Activated CD8-positive, alpha-beta T cell treated with anti-CD3 and anti-CD28 coated beads for 36 hours (primary cell): ENCODE data around the gene SRPX2. TPM values are rescaled to one million over a fixed set of nuclear protein-coding genes. Genes with fewer than 3 reads are reported as not detected.

Experiments
- ATAC-seq: fragments of 200-7000 bp; cut with Tn5 transposase; one replicate; pipeline ENCODE4 v1.10.0; 2021; ENCODE audit warnings: mild to moderate bottlenecking, moderate library complexity
- CTCF ChIA-PET: fragments of 350-600 bp; sonication (Branson Sonifier 250); formaldehyde crosslinking; loops from one replicate; lab custom pipeline; 2021; ENCODE audit warnings: antibody characterized with exemption; lab: Charles Lee
- POLR2A ChIA-PET: fragments of 350-600 bp; sonication (Branson Sonifier 250); formaldehyde crosslinking; loops from one replicate; lab custom pipeline; 2021; ENCODE audit warnings: antibody characterized with exemption; lab: Charles Lee
- DNase-seq: peaks from one replicate; pipeline ENCODE4 v3.0.0-alpha.2; 2020
- H3K27ac Mint-ChIP-seq: one replicate; pipeline ENCODE4 v1.8.0; 2021; ENCODE audit warnings: mild to moderate bottlenecking, mixed read lengths
- H3K27me3 Mint-ChIP-seq: one replicate; pipeline ENCODE4 v1.8.0; 2021; ENCODE audit warnings: mixed read lengths
- H3K36me3 Mint-ChIP-seq: one replicate; pipeline ENCODE4 v1.8.0; 2021; ENCODE audit warnings: low read depth, mixed read lengths
- H3K4me1 Mint-ChIP-seq: one replicate; pipeline ENCODE4 v1.8.0; 2021; ENCODE audit warnings: low read depth, mixed read lengths
- H3K4me3 Mint-ChIP-seq: one replicate; pipeline ENCODE4 v1.8.0; 2021; ENCODE audit warnings: mild to moderate bottlenecking, moderate library complexity, mixed read lengths
- H3K9me3 Mint-ChIP-seq: one replicate; pipeline ENCODE4 v1.8.0; 2021; ENCODE audit warnings: mixed read lengths
- CTCF ChIP-seq: fragments of 200-600 bp; IDR thresholded peaks from one replicate; pipeline ENCODE4 v1.8.0; 2022; ENCODE audit warnings: antibody characterized with exemption, mild to moderate bottlenecking
- intact Hi-C: fragments of 100-400 bp; cut with micrococcal nuclease; formaldehyde crosslinking; loops from one replicate; pipeline ENCODE4 v1.10.0; 2022
- total RNA-seq, 2 experiments: library from RNA; stranded (reverse); gene quantifications; one replicate each; pipeline ENCODE4 v1.2.3, GENCODE V29; 2021

SRPX2 gene
- total RNA-seq, 2 experiments from 2014 or later: not detected

- TF ChIP-seq CTCF: no peak
- H3K27ac Mint-ChIP-seq: no peak overlapping the region
- H3K9me3 Mint-ChIP-seq: no peaks in the 10 kb centered on the region
- ATAC-seq (no peak), DNase-seq (no peak)
- H3K36me3 Mint-ChIP-seq: no peaks in the 10 kb centered on the region
- POLR2A ChIA-PET: no interaction called here
- H3K4me1 Mint-ChIP-seq: no peaks in the 10 kb centered on the region
- no peak overlapping the region for H3K4me3 Mint-ChIP-seq
- H3K27me3 Mint-ChIP-seq: peaks cover 4% of the 10 kb centered on the region
- CTCF ChIA-PET: no interaction called here
- intact Hi-C loops: no loop called here
These were observed 15.6 kb downstream of the SRPX2 start for GRCh38 chrX:100659431-100660137.

- H3K4me1 Mint-ChIP-seq: no peaks in the 10 kb centered on the region
- intact Hi-C loops: no loop called here
- no peak overlapping the region for H3K27ac Mint-ChIP-seq
- no peaks in the 10 kb centered on the region for H3K36me3 Mint-ChIP-seq
- CTCF ChIA-PET: no interaction called here
- no peaks in the 10 kb centered on the region for H3K9me3 Mint-ChIP-seq
- POLR2A ChIA-PET: no interaction called here
- H3K27me3 Mint-ChIP-seq: peaks cover 4% of the 10 kb centered on the region
- DNase-seq: no peak
- no peak for ATAC-seq
- no peak overlapping the region for H3K4me3 Mint-ChIP-seq
- no peak for TF ChIP-seq CTCF
These were observed 18.2 kb downstream of the SRPX2 start for GRCh38 chrX:100662170-100662569.

- no peak overlapping the region for H3K27ac Mint-ChIP-seq
- DNase-seq (no peak), ATAC-seq (no peak)
- ChIA-PET POLR2A (no interaction called here), CTCF (interaction anchor here (1.2 to 1.6 kb wide), 2 partner anchors 22 to 106 kb away, joined by 3 to 6 read pairs; no protein-coding TSS in a partner anchor)
- no peak for TF ChIP-seq CTCF
- no peaks in the 10 kb centered on the region for H3K9me3 Mint-ChIP-seq
- no peak overlapping the region for H3K4me3 Mint-ChIP-seq
- H3K36me3 Mint-ChIP-seq: no peaks in the 10 kb centered on the region
- peaks cover 3% of the 10 kb centered on the region for H3K27me3 Mint-ChIP-seq
- no peaks in the 10 kb centered on the region for H3K4me1 Mint-ChIP-seq
- intact Hi-C loops: no loop called here
These were observed 18.8 kb downstream of the SRPX2 start for GRCh38 chrX:100662796-100663195.

GRCh38 chrX:100663642-100664041, 19.6 kb downstream of the SRPX2 start:
- Mint-ChIP-seq H3K4me1 (no peaks in the 10 kb centered on the region), H3K4me3 (no peak overlapping the region), H3K9me3 (no peaks in the 10 kb centered on the region), H3K36me3 (no peaks in the 10 kb centered on the region), H3K27ac (no peak overlapping the region), H3K27me3 (peaks cover 3% of the 10 kb centered on the region)
- ChIA-PET POLR2A (no interaction called here), CTCF (interaction anchor here (1.2 to 1.6 kb wide), 2 partner anchors 22 to 105 kb away, joined by 3 to 6 read pairs; no protein-coding TSS in a partner anchor)
- TF ChIP-seq CTCF: no peak
- no peak for DNase-seq
- no peak for ATAC-seq
- intact Hi-C loops: no loop called here

GRCh38 chrX:100672966-100673365, 29.0 kb downstream of the SRPX2 start:
- no peak for TF ChIP-seq CTCF
- ChIA-PET CTCF (interaction anchor here (2.4 to 5.9 kb wide), 3 partner anchors 13 to 96 kb away, joined by 9 to 44 read pairs (median 19); no protein-coding TSS in a partner anchor), POLR2A (no interaction called here)
- intact Hi-C loops: no loop called here
- DNase-seq (no peak), ATAC-seq (no peak)
- Mint-ChIP-seq H3K27me3 (no peaks in the 10 kb centered on the region), H3K4me1 (peaks cover 4% of the 10 kb centered on the region), H3K27ac (no peak overlapping the region), H3K36me3 (no peaks in the 10 kb centered on the region), H3K9me3 (no peaks in the 10 kb centered on the region), H3K4me3 (no peak overlapping the region)
